CD4-positive, alpha-beta T cell treated with Interleukin-17A for 4 hours (primary cell): ENCODE results near the gene KRT16.
A peak's percentile ranks its signal among the peaks of the same experiment; 100 is the strongest.
"Not testable (repeated sequence)": the region's sequence is repeated elsewhere in the genome, so short reads cannot be mapped to it uniquely, and the experiment has no call there.

ENCODE experiments used
- DNase-seq: peaks from one replicate; pipeline ENCODE4 v3.0.0-alpha.2; 2020; ENCODE audit warnings: mixed read lengths

The KRT16 gene

DNA sequence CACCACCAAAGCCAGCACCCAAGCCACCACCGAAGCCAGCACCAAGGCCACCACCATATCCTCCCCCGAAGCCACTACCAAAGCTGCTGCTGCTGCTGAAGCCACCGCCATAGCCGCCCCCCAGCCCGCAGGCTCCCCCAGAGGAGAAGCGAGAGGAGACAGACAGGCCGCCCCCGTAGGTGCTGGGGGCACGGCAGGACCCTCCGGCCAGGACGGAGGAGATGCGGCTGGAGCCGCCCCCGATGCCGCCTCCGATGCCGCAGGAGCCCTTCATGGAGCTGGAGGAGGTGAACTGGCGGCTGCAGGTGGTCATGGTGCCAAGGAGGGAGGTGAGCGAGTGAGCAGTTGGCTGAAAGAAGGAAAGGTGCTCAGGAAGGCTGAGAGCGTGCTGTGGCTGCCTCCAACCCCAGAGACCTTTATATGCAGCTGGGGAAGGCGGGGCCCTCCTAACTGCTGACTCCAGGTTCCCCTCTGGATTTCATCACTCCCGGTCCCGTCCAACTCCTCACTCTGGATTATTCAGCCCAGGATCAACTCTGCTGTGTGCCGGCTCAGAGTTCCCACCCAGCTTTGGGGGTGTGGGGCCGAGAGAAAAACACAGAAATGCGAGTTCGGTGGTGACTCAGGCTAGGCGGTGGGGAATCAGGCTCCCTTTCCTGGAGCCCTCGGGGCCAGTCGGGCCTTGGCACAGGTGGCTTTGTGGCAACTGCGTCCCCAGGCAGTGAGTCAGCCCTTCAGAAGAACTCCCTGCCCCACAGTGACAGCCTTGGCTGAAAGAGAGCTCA lies at the start of gene KRT16:
Gene KRT16, minus strand, starts transcription at position 392 of the 785 bp plus-strand sequence. Its CDS starts 79 bp downstream, at position 313.
- not testable (repeated sequence) for DNase-seq

DNA sequence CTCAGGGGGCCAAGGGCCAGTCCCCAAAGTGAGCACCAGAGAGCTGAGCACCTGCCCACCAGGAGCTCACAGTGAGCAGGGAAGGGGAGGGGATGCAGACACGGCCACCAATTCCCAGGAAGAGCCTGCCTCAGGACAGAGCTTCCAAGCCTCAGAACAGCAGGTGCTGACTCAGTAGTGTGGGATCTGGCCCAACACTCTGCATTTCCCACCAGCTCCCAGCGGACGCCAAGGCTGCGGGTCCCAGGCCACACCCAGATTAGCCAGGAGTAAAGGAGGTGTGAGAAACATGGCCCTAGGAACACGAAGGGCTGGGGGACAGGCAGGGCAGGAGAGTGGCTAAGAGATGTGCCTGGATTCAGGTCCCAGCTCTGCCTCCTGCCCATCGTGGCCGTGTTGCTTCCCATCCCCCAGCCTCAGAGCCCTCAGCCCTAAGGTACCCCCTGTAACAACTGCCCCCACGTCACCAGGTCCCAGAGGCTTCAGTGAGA lies 47.7 kb upstream of the KRT16 start:
- DNase-seq: no peak

GRCh38 chr17:41659427-41660212 lies 47.1 kb upstream of the KRT16 start:
- DNase-seq: no peak

GRCh38 chr17:41658846-41659245 lies 46.3 kb upstream of the KRT16 start:
- no peak for DNase-seq

- no peak for DNase-seq
Measured at GRCh38 chr17:41657936-41658335, 45.4 kb upstream of the KRT16 start.

GRCh38 chr17:41657176-41657754 lies 44.7 kb upstream of the KRT16 start:
- no peak for DNase-seq

- DNase-seq: no peak
Measured at GRCh38 chr17:41656249-41657023, 43.9 kb upstream of the KRT16 start.

- no peak for DNase-seq
Measured at GRCh38 chr17:41655611-41656111, 43.1 kb upstream of the KRT16 start.

DNA sequence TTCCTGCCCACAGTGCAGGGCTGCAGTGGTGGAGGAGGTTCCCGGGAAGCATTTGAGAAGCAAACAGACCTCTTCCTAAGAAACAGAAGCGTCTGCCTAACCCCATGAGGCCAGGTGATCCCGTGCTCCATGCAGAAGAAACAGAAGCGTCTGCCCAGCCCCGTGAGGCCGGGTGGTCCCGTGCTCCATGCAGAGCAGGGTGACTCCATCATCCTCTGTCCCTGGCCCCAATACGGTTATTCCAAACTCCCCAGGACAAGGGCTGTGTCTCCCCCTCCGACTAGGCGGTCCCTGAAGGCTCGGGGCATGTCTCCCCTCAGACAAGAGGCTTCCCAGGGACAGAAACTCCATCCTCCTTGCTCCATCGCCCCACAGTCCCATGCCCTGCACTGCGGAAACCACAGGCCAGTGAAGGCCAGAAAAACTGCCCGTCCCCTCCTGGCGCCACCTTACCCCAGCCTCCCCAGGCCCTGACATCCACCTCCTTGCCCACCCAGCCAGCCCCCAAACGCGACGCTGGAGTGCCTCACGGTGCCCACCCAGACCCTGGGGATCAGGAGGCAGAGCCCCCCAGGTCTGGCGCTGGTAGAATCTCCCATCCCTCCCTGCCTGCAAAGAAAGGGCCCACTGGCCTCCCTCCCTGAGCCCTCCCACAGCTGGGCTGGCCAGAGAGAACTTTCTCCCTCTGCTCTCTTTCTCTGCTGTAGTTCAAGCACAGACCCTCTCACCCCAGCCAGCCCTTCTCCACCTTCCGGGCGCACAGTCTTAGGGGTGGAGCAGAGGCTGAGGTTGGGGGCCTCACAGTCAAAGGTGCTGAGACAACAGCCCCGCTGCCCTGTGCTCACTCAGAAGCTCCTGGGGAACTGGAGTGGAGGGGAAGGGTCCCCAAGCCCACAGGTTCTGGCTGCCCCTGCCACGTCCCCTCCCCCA lies 42.4 kb upstream of the KRT16 start:
- no peak for DNase-seq

DNA sequence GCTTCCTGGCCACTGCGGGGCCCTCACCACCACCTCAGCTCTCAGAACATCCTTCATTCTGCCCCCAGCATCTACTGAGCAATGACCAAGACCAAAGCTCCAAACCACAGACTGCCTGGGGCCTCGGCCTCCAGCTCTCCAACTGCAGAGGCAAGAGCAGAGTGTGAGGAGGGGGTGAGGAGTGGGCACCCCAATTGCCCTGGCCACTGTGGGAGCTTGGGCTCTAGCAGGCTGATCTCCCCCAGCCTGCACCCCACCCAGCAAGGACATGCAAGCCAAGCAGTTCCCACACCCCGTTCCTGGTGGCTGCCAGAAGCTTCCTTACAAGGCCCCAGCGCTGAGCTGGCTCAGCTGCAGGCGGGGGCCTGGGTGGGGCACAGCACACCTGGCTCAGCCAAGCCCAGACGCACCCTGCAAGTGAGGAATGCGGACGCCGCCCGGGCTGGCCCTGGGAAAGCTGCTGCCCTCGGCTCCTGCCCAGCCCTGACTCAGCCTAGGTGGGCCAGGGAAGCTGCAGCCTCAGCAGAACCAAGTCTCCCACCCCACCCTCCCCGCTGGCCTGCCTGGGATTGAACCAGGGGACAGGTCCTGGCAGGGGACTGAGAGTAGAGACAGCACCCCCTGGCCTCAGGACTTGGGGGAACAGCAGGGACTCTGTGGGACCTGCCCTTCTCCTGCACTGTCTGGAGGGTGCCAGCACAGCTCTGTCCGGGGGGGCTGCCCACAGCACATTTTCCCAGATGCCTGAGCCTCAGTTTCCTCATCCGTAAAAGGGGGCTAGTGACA lies 41.5 kb upstream of the KRT16 start:
- DNase-seq: no peak

GRCh38 chr17:41653421-41653820 lies 40.9 kb upstream of the KRT16 start:
- DNase-seq: no peak

DNA sequence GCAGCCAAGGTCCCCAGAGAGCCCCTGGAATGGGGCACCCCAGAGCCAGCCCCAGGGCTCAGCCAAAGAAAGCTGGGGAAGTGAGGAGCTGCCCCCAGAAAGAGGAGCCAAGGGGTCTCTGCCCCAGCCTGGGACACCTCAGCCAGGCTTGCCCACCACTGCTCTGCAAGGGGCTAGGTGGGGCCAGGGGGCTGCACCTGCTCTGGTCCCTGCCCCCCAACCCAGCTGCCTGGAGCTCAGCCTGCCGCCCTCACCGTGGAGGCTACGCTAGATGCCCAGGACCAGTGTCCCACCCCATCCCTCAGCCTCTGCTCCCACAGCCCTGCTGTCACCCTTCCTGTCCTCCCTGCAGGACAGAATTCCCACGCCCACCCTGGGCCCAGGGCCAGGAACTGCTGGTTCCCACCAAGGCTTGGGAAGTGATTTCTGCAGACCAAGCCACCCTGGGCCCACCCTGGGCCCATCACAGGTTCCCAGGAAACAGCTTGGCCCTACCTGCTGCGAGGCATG lies 39.9 kb upstream of the KRT16 start:
- no peak for DNase-seq

DNA sequence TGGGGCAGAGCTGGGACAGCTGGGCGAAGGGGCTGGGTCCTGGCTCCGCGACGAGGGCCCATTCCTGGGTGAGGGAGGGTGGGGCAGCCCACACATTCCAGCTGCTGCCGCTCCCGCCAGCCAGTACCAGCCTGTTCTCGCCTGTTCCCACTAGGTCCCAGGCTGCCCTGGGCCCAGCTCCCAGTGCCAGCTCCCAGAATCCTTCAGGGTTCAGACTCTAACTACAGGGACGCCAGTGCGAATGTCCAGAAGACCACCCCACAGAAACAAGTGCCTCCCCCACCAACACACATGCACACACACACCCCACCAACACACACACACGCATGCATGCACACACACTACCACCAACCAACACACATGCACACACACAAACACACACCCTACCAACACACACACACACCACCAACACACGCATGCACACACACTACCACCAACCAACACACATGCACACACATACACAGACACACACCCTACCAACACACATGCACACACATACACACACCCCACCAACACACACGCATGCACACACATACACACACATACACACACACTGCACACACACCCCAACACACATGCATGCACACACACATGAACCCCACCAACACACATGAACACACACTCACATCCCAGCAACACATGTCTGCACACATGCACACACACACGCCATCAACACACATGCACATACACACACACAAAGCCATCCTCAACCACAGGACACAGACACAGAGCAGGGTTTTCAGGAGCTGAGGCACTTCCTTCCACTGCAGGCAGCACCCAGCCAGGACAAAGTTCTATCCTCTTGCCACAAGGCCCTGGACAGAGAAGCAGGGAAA lies 39.3 kb upstream of the KRT16 start:
- DNase-seq: no peak

- DNase-seq: no peak
Measured at GRCh38 chr17:41650794-41651624, 38.4 kb upstream of the KRT16 start.

- DNase-seq: no peak
Measured at GRCh38 chr17:41649923-41650519, 37.5 kb upstream of the KRT16 start.

DNA sequence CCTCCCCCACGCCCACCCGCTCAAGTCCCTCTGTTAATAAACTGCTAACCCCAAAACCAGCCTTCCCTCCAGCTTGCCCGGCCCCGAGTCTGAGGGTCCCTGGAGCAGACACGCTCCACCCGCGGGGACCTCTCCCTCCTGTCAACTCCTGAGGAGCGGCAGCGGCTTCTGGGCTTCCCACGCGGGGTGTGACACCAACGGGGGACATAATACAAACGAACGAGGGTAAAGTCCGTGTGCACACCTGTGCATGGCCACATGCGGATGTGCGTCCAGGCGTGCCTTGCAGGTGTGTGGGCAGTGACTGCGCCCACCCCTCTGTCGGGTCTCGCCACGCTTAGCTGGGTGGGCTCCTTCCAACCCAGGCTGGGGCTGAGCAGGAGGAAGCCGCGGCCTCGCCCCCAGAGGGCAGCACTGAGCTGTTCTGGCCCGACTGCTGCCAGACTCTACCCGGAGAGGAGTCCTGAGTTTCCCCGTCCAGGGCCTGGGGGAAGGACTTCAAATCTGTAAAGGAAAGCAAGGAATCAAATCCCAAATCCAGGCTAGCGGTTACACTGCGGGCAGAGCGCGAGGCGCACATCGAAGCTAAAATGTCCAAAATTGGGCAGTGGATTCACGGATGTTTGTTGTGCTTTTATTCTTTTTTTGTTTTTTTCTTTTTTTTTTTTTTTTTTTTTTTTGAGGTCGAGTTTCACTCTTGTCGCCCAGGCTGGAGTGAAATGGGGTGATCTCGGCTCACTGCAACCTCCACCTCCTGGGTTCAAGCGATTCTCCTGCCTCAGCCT lies 36.0 kb upstream of the KRT16 start:
- peak; percentile 93 for DNase-seq

GRCh38 chr17:41647940-41648410 lies 35.4 kb upstream of the KRT16 start:
- peak; percentile 94 for DNase-seq
